ENCODE data around the gene BRCA2. TPM values are rescaled to one million over a fixed set of nuclear protein-coding genes. Genes with fewer than 3 reads are reported as not detected.

The BRCA2 gene
- total RNA-seq, 1 donor from 2014 or later: 2.4 TPM

DNA sequence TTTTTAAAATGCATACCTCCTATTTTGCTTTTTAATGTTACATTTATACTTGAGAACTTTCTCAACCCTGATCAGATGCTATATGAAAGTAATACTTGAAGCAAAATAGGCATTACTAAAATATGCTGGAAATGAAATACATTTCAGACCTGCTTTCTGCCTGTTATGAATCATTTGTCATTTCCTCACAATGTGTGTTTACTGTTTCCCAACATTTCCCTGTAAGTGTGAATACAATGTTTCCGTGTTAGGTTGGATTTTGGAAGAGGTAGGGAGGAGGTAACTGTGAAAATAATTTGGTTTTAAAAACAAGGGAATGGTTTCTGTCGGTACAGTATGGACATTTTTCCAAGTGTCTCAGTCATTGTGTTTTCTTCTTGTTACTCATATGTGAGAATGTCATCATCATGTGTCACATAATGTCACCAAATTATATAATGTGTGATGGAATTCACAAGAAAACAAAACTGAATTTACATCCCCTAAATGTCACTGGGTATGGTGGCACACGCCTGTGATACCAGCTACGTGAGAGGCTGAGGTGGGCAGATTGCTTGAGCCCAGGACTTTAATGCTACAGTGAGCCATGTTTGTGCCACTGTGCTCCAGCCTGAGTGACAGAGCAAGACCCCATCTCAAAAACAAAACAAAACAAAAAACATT, 43.2 kb upstream of the BRCA2 start:
- TF ChIP-seq, protein P1, sequence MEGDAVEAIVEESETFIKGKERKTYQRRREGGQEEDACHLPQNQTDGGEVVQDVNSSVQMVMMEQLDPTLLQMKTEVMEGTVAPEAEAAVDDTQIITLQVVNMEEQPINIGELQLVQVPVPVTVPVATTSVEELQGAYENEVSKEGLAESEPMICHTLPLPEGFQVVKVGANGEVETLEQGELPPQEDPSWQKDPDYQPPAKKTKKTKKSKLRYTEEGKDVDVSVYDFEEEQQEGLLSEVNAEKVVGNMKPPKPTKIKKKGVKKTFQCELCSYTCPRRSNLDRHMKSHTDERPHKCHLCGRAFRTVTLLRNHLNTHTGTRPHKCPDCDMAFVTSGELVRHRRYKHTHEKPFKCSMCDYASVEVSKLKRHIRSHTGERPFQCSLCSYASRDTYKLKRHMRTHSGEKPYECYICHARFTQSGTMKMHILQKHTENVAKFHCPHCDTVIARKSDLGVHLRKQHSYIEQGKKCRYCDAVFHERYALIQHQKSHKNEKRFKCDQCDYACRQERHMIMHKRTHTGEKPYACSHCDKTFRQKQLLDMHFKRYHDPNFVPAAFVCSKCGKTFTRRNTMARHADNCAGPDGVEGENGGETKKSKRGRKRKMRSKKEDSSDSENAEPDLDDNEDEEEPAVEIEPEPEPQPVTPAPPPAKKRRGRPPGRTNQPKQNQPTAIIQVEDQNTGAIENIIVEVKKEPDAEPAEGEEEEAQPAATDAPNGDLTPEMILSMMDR (IDR thresholded peaks at IDR 0.05): no peak
- no peak for ATAC-seq
- DNase-seq: no peak
- Histone ChIP-seq H3K4me1 (no peaks in the 10 kb centered on the region), H3K36me3 (peaks cover 76% of the 10 kb centered on the region), H3K9me3 (no peaks in the 10 kb centered on the region), H3K27ac (no peak overlapping the region), H3K4me3 (no peak overlapping the region), H3K27me3 (ENCODE audit: low read depth) (no peaks in the 10 kb centered on the region)
- intact Hi-C loops (cut with DNase I): no loop called here

DNA sequence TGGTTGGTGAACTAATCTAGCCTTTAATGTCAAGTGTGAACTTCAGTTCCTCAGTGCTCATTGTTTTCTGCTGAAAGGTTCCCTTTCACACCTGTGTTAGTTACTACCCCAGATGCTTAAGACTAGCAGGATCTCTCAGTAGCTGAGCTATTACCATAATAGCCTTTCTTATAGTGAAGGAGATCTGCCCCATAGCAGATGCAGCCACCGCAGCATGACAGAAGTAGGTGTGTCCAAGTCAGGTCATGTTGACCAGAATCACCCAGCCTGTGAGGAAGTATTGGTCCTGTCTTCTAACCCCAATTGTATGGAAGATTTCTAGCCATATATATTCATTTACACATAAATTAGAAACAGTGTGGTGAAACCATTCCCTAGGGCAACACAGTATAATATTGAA, 37.5 kb upstream of the BRCA2 start:
- H3K4me3 ChIP-seq: no peak overlapping the region
- intact Hi-C loops (cut with DNase I): no loop called here
- ATAC-seq (no peak), DNase-seq (no peak)
- no peak overlapping the region for H3K27ac ChIP-seq
- H3K9me3 ChIP-seq: no peaks in the 10 kb centered on the region
- TF ChIP-seq, protein P1 (IDR thresholded peaks at IDR 0.05): no peak
- H3K27me3 ChIP-seq (ENCODE audit: low read depth): no peaks in the 10 kb centered on the region
- H3K4me1 ChIP-seq: no peaks in the 10 kb centered on the region
- peaks cover 91% of the 10 kb centered on the region for H3K36me3 ChIP-seq

DNA sequence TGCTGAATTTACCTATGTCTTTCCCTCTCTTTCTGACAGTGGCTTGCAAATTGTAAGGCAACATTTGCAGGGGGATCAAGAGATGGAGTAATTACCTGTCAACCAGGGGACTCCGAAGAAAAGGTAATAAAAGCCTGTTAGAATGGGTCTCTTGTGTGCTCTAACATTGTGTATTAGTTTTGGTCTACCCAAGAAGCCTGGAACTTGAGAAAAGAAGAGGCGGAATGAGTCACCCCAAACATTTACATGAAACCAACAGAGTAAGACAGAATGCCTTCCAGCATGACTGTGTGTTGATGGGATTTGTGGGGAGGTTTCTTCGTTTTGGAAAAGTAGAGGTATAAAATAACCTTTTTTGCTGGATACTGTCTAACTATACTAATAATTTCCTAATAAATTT, 36.9 kb upstream of the BRCA2 start:
- H3K27ac ChIP-seq: no peak overlapping the region
- no peak for ATAC-seq
- TF ChIP-seq, protein P1 (IDR thresholded peaks at IDR 0.05): no peak
- intact Hi-C loops (cut with DNase I): no loop called here
- H3K4me3 ChIP-seq: no peak overlapping the region
- no peaks in the 10 kb centered on the region for H3K27me3 ChIP-seq (ENCODE audit: low read depth)
- H3K4me1 ChIP-seq: no peaks in the 10 kb centered on the region
- no peak for DNase-seq
- peaks cover 89% of the 10 kb centered on the region for H3K36me3 ChIP-seq
- no peaks in the 10 kb centered on the region for H3K9me3 ChIP-seq

DNA sequence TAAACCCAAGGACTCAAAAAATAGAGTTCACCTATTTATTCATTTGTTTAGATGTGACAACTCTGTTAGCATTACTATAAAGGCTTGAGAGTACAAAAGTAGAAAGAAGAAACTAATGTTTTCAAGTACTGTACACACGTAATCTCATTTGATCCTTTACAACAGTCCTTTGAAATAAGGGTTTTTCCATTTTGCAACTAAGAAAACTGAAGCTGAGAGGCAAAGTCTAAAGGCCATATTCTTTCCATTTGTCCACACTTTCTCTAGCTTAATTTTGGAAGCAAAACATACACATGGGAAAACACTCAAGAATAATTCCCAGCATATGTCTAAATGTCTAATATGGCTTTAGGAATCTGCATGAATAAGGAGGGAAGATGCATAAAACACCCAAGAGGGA, 34.2 kb upstream of the BRCA2 start:
- H3K4me1 ChIP-seq: peaks cover 13% of the 10 kb centered on the region
- peaks cover 67% of the 10 kb centered on the region for H3K36me3 ChIP-seq
- no peak for ATAC-seq
- intact Hi-C loops (cut with DNase I): no loop called here
- no peak for DNase-seq
- H3K27me3 ChIP-seq (ENCODE audit: low read depth): no peaks in the 10 kb centered on the region
- H3K9me3 ChIP-seq: no peaks in the 10 kb centered on the region
- no peak overlapping the region for H3K27ac ChIP-seq
- TF ChIP-seq, protein P1 (IDR thresholded peaks at IDR 0.05): no peak
- H3K4me3 ChIP-seq: no peak overlapping the region

DNA sequence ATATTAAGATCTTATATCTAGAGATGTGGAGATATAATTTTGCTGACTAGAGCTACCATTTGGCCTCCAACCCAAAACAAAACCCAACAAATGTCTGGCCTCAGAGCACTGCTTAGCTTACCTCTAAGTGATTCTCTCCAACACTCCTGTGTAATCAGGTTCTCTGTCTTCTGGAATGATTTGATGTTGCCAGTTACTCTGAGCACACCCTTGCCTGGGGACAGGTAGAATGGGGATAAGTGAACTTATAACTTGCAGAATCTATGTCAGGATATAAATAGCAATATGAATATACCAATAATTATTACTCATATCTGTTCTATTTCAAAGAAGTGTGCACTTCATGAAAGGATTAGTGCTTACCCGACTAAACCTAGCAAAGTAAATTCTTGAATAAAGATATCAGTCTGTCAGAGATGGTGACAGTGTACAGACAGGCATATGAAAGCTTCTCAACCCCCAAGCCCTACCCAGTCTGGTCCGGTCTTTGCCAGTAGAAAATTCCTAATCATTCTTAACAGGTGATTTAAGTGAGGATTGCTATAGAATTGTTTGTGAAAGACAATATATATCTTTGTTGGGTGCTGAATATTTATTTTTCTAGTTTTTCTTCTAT, 33.1 kb upstream of the BRCA2 start:
- Histone ChIP-seq H3K27ac (no peak overlapping the region), H3K9me3 (no peaks in the 10 kb centered on the region), H3K36me3 (peaks cover 56% of the 10 kb centered on the region), H3K4me1 (peaks cover 13% of the 10 kb centered on the region), H3K27me3 (ENCODE audit: low read depth) (no peaks in the 10 kb centered on the region), H3K4me3 (no peak overlapping the region)
- ATAC-seq: no peak
- no peak for DNase-seq
- TF ChIP-seq, protein P1 (IDR thresholded peaks at IDR 0.05): no peak
- intact Hi-C loops (cut with DNase I): no loop called here
